ENCODE results near the gene PLXDC1.
A peak's percentile ranks its signal among the peaks of the same experiment; 100 is the strongest.
"Not testable (repeated sequence)": the region's sequence is repeated elsewhere in the genome, so short reads cannot be mapped to it uniquely, and the experiment has no call there.

Gene PLXDC1

GRCh38 chr17:39178536-39178935, 27.1 kb upstream of the PLXDC1 start:
- no peak for DNase-seq

DNA sequence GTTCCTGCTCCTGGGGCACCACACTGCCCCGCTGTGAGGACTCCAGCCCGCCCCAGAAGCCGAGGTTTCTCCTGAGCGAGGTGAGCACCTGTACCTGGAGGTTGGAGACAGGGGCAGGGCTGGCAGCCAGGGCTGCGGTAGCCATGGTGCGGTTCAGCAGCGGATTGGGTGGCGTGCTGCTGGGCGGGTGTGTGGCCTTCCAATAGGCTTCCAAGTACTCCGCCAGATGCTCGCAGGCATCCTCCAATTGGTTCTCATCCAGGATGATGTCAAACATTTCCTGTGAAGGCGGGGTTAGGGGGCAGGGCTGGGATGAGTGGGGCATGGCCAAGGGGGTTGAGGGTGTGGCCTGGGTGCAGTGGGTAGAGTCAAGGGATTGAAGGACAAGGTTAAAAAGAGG, 25.8 kb upstream of the PLXDC1 start:
- peak in 1 of 2 experiments; percentile 11 for DNase-seq

GRCh38 chr17:39175695-39176093, 24.3 kb upstream of the PLXDC1 start:
- DNase-seq: no peak

DNA sequence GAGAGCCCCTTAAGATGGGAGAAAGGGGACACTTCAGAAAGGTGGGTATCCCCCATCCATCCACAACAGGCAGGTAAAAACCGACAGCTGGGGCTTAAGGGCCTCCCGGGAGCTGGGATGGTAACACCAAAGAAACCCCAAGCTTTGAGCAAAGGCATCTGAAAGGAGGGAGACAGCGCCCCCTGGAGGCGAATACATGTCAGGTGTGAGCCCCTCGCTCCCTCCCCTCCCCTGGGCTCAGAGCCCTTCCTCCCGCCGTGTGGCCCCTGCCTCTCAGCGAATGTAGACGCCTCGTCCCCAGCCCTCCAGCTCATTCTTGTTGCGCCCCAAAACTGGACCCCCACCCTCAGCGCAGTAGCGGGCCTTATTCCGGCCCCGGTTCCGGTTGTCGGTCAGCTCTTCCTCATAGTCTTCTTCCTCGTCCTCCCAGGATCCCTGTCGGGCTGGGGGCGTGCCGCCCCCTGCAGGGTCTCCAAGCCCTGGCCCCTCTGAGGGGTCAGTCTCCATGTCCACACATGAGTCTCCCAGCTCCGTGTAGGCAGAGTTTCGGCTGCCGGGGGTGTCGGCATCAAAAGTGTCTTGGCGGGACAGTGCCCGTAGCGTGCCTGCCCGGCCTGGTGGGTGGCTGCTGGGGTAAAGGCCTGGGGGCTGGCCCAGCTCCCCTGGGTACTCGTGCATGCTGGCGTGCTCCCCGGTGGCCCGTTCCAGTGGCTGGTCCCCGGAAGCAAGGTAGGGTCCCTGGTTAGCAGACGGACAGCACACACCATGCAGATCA, 23.7 kb upstream of the PLXDC1 start:
- DNase-seq: peak; percentile 46 to 71

DNA sequence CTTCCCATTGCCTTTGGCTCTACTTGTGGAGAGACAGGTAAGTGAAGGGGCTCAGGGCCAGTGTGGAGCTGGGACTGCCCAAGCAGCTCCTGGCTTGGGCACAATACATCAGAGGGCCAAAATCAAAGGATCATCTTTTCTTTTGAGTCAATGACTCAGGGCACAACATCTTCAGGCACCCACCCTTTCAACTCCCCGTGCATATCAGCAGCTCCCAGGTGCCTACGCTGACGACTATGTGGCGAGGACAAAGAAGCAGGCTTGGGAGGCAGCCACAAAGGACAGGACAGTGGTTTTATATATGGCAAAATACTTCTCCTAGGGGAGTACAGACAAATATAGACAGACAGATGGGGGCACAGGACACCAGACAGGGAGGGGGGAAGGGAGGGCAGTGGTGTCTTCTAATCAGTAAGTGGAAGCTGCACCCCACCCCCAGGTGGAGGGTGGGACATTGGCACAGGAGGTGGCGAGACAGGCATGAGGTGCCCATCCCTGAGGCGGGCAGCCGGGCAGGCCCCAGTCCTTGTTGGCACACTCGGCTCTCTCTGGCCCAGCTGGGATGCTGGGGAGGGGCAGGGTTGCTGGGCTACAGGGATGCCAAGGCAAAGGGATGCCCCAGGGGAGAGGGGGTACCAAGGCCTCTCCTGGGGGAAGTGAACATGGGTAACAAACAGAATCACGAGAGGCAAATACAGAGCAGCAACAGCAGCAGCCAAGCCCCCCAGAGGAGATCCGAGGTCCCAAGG, 22.3 kb upstream of the PLXDC1 start:
- DNase-seq: no peak

GRCh38 chr17:39173080-39173479, 21.6 kb upstream of the PLXDC1 start:
- no peak for DNase-seq

DNA sequence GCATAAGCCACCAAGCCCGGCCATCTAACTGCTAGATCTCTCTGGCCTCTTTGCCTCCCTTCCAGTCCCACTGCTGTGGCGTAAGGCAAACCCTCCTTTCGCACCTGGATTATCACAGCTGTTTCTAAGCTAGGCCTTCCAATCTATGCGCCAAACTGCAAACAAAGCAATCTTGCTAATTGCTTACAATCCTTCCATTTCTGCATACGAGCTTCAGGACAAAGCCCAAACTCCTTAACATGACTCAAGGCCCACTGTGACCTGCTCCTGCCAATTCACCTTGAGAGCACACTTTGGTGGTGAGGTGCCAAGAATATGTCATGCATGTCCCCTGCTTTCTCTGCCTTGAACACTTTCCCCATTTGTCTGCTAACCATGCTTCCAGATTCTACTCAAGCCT, 20.5 kb upstream of the PLXDC1 start:
- DNase-seq: no peak

- no peak for DNase-seq
Measured at GRCh38 chr17:39170558-39170957, 19.1 kb upstream of the PLXDC1 start.

GRCh38 chr17:39170109-39170508, 18.7 kb upstream of the PLXDC1 start:
- no peak for DNase-seq

- DNase-seq: no peak
Measured at GRCh38 chr17:39169518-39169917, 18.1 kb upstream of the PLXDC1 start.

GRCh38 chr17:39169101-39169500, 17.7 kb upstream of the PLXDC1 start:
- no peak for DNase-seq

- not testable (repeated sequence) for DNase-seq
Measured at GRCh38 chr17:39168503-39168902, 17.1 kb upstream of the PLXDC1 start.

DNA sequence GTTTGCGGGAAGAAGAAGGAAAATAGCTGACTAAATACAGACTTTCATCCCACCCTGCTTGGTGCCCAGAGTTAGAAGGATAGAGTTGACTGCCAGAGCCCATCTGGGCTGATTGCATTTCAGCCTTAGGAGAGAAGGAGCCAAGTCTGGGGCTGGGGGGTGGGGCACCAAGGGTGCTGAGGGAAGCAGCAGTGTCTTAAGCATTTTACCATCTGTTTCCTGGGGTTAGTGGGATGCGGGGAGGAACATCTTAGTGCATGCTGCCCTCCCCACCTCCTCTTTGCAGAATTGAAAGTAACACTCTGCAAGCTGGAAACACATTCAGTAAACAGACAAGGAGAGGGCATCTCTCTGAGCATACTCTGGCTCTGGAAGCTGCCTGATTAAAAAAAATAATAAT, 16.0 kb upstream of the PLXDC1 start:
- no peak for DNase-seq

- no peak for DNase-seq
Measured at GRCh38 chr17:39166437-39167335, 15.2 kb upstream of the PLXDC1 start.

GRCh38 chr17:39165841-39166349, 14.5 kb upstream of the PLXDC1 start, which contains the start of gene ARL5C:
TSS of gene ARL5C (minus strand) at chr17:39166161. CDS start at chr17:39165760, 401 bp downstream.
- DNase-seq: no peak

- no peak for DNase-seq
Measured at GRCh38 chr17:39165178-39165840, 13.9 kb upstream of the PLXDC1 start.

DNA sequence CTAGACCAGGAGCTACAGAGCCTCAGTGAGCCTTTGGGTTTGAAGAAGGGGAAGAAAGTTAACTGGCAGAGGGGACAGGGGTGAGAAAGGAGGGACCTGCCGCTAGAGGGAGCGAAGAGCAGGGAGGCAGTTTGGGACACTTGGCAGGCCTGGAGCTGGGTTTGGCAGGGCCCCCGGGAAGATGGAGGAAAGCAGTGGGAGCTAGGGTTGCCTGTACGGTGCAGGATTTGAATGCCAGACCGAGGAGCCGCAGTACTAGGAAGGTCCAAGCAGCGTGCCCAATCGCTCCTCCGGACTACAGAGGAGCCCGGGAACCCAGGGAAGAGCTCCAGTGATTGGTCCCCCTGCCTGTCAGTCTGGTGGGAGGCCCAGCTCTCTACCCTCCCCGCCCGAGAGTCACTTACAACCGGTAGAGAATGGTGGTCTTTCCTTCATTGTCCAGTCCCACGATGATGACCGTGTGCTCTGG, 13.3 kb upstream of the PLXDC1 start:
- DNase-seq: peak in 1 of 2 experiments; percentile 30

GRCh38 chr17:39161962-39162361, 10.5 kb upstream of the PLXDC1 start:
- no peak for DNase-seq

DNA sequence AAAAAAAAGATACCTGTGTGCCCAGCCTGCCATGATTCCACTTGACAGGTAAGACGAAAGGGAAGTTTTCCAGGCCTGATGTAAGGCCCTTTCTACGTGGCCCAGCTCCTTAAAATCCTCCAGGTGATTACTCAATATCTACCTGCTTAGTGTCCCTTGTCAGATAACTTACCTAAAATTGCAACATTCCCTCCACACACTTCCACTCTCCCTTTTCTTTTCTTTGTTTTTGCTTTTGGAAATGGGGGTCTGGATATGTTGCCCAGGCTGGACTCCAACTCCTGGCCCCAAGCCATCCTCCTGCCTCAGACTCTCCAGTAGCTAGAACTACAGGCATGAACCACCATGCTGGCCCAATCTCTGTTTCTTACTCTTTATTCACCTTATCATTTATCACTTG, 7.2 kb upstream of the PLXDC1 start:
- DNase-seq: no peak

GRCh38 chr17:39156491-39156890, 5.1 kb upstream of the PLXDC1 start:
- DNase-seq: no peak

GRCh38 chr17:39155654-39156053, 4.2 kb upstream of the PLXDC1 start:
- DNase-seq: no peak

DNA sequence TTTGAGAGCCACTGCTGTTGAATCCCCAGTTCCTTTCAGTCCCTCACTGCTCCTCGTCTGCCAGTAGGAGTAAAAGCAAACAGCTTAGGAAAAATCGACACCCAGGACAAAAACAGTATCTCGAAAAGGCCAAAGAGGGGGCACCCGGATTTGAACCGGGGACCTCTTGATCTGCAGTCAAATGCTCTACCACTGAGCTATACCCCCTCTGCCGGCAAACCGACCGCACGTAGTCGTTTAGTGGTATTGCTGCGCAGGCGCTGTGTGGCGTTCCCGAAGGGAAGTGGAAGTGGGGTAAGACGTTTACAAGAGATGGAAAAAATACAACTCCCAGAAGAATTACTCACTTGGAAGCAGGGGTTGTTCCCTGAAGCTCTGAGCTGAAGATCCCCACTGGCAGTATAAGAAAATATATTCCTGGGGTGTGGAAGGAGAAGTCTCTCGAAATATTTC, 2.2 kb upstream of the PLXDC1 start:
- DNase-seq: peak; percentile 75 to 76
